CD4-positive, CD25-positive, alpha-beta regulatory T cell (primary cell): ENCODE data around the gene OSBP2. TPM values are rescaled to one million over a fixed set of nuclear protein-coding genes. Genes with fewer than 3 reads are reported as not detected.
A peak's percentile ranks its signal among the peaks of the same experiment; 100 is the strongest.

ENCODE experiments used
- ATAC-seq, 2 donors: fragments of 150-1000 bp; cut with Tn5 transposase; one replicate each; pipeline ENCODE4 v1.10.0; 2021; ENCODE audit warnings: low read depth in 2 of 2, moderate number of reproducible peaks in 2 of 2, moderate library complexity in 1 of 2
- DNase-seq, 3 donors: peaks; one replicate each; pipeline versions ENCODE4 v3.0.0 to v3.0.0-alpha.2; 2012 to 2022; ENCODE audit warnings: mixed read lengths in 1 of 3
- H3K27ac ChIP-seq: one replicate; pipeline ENCODE4 v1.7.0; 2013; ENCODE audit warnings: mild to moderate bottlenecking, low read length; ENCODE audit not compliant: insufficient read depth, poor library complexity, severe bottlenecking
- H3K27me3 ChIP-seq: one replicate; pipeline ENCODE4 v1.7.0; 2013; ENCODE audit warnings: low read length; ENCODE audit not compliant: control insufficient read depth, insufficient read depth
- H3K36me3 ChIP-seq: one replicate; pipeline ENCODE4 v1.7.0; 2013; ENCODE audit warnings: mild to moderate bottlenecking, low read length, moderate library complexity; ENCODE audit not compliant: control insufficient read depth, insufficient read depth
- H3K4me1 ChIP-seq: 2 replicates; pipeline ENCODE4 v1.7.0; 2013; ENCODE audit warnings: mild to moderate bottlenecking, low read length; ENCODE audit not compliant: insufficient read depth, control insufficient read depth, poor library complexity, severe bottlenecking
- H3K4me3 ChIP-seq: one replicate; pipeline ENCODE4 v1.7.0; 2013; ENCODE audit warnings: low read depth, mild to moderate bottlenecking, low read length, moderate library complexity
- H3K9me3 ChIP-seq, 2 experiments: 1 replicate in 1 of 2; 2 replicates in 1 of 2; pipeline ENCODE4 v1.7.0; 2013; ENCODE audit warnings: low read length in 2 of 2, mild to moderate bottlenecking in 1 of 2, moderate library complexity in 1 of 2; ENCODE audit not compliant: control insufficient read depth in 2 of 2
- H3K27ac Mint-ChIP-seq, 3 donors: one replicate each; pipeline ENCODE4 v1.8.0; 2020 to 2022; ENCODE audit warnings: mild to moderate bottlenecking in 3 of 3, mixed read lengths in 3 of 3, moderate library complexity in 2 of 3
- H3K27me3 Mint-ChIP-seq: one replicate; pipeline ENCODE4 v1.8.0; 2022; ENCODE audit warnings: mild to moderate bottlenecking, mixed read lengths
- H3K36me3 Mint-ChIP-seq: one replicate; pipeline ENCODE4 v1.8.0; 2020; ENCODE audit warnings: mixed read lengths
- H3K4me1 Mint-ChIP-seq, 4 donors: one replicate each; pipeline ENCODE4 v1.8.0; 2020 to 2022; ENCODE audit warnings: mixed read lengths in 4 of 4, mild to moderate bottlenecking in 1 of 4
- H3K4me3 Mint-ChIP-seq, 4 donors: one replicate each; pipeline ENCODE4 v1.8.0; 2020 to 2022; ENCODE audit warnings: mild to moderate bottlenecking in 4 of 4, mixed read lengths in 4 of 4, moderate library complexity in 3 of 4
- H3K9me3 Mint-ChIP-seq, 7 donors: one replicate each; pipeline ENCODE4 v1.8.0; 2020 to 2022; ENCODE audit warnings: mixed read lengths in 7 of 7, mild to moderate bottlenecking in 3 of 7, moderate library complexity in 2 of 7
- polyA plus RNA-seq, 4 donors: library from polyadenylated mRNA; unstranded; fragments of 300-500 nt; fragmentation: Illumina TruSeq; gene quantifications; one replicate each; pipeline ENCODE4 v1.2.3, GENCODE V29; 2021
- total RNA-seq: library from RNA; stranded (reverse); gene quantifications from one replicate; pipeline ENCODE4 v1.2.3, GENCODE V29; 2022

OSBP2 gene
- total and polyA plus RNA-seq, 5 donors from 2014 or later = 0.86 to 9.9 (median 1.7) TPM

- Histone ChIP-seq H3K36me3 (no peaks in the 10 kb centered on the region), H3K27ac (no peak overlapping the region), H3K9me3 (no peaks in the 10 kb centered on the region), H3K27me3 (no peaks in the 10 kb centered on the region), H3K4me1 (no peaks in the 10 kb centered on the region), H3K4me3 (no peak overlapping the region)
- DNase-seq (no peak), ATAC-seq (no peak)
- Mint-ChIP-seq H3K36me3 (no peaks in the 10 kb centered on the region), H3K4me1 (no peaks in the 10 kb centered on the region), H3K4me3 (no peak overlapping the region), H3K9me3 (no peaks in the 10 kb centered on the region), H3K27me3 (peaks cover 4% of the 10 kb centered on the region), H3K27ac (no peak overlapping the region)
Measured at GRCh38 chr22:30813936-30814335, 119.3 kb downstream of the OSBP2 start.

GRCh38 chr22:30816413-30816812 is 121.7 kb downstream of the OSBP2 start:
- no peak overlapping the region for H3K4me3 ChIP-seq
- H3K9me3 Mint-ChIP-seq = no peaks in the 10 kb centered on the region
- H3K9me3 ChIP-seq = no peaks in the 10 kb centered on the region
- no peaks in the 10 kb centered on the region for H3K4me1 ChIP-seq
- ATAC-seq = no peak
- peaks cover 15% of the 10 kb centered on the region for H3K27me3 Mint-ChIP-seq
- H3K36me3 ChIP-seq = no peaks in the 10 kb centered on the region
- no peak overlapping the region for H3K4me3 Mint-ChIP-seq
- peaks cover 6% of the 10 kb centered on the region for H3K27me3 ChIP-seq
- no peak for DNase-seq
- H3K36me3 Mint-ChIP-seq = no peaks in the 10 kb centered on the region
- peaks cover 0 to 6% (median 2%) of the 10 kb centered on the region in 4 donors for H3K4me1 Mint-ChIP-seq
- H3K27ac ChIP-seq = no peak overlapping the region
- H3K27ac Mint-ChIP-seq = no peak overlapping the region

GRCh38 chr22:30821381-30821780 is 126.7 kb downstream of the OSBP2 start:
- Mint-ChIP-seq H3K27ac (no peak overlapping the region), H3K4me1 (peaks cover 0 to 9% (median 4%) of the 10 kb centered on the region in 4 donors), H3K9me3 (peaks cover 0 to 3% (median 0%) of the 10 kb centered on the region in 7 donors), H3K27me3 (peaks cover 42% of the 10 kb centered on the region), H3K4me3 (peak overlapping the region in 2 of 4 donors; percentile 35 to 39), H3K36me3 (no peaks in the 10 kb centered on the region)
- DNase-seq (no peak), ATAC-seq (no peak)
- peaks cover 10% of the 10 kb centered on the region for H3K4me1 ChIP-seq
- H3K9me3 ChIP-seq = no peaks in the 10 kb centered on the region
- peaks cover 14% of the 10 kb centered on the region for H3K27me3 ChIP-seq
- H3K4me3 ChIP-seq = no peak overlapping the region
- no peak overlapping the region for H3K27ac ChIP-seq
- no peaks in the 10 kb centered on the region for H3K36me3 ChIP-seq

- H3K4me1 Mint-ChIP-seq = peaks cover 0 to 9% (median 4%) of the 10 kb centered on the region in 4 donors
- no peaks in the 10 kb centered on the region for H3K36me3 Mint-ChIP-seq
- H3K9me3 Mint-ChIP-seq = peaks cover 0 to 3% (median 0%) of the 10 kb centered on the region in 7 donors
- no peak overlapping the region for H3K4me3 Mint-ChIP-seq
- Histone ChIP-seq H3K9me3 (no peaks in the 10 kb centered on the region), H3K4me1 (peaks cover 10% of the 10 kb centered on the region), H3K27ac (no peak overlapping the region), H3K36me3 (no peaks in the 10 kb centered on the region), H3K27me3 (peaks cover 14% of the 10 kb centered on the region), H3K4me3 (no peak overlapping the region)
- no peak for ATAC-seq
- H3K27ac Mint-ChIP-seq = no peak overlapping the region
- peaks cover 42% of the 10 kb centered on the region for H3K27me3 Mint-ChIP-seq
- DNase-seq = no peak
Measured at GRCh38 chr22:30821863-30822215, 127.2 kb downstream of the OSBP2 start.

GRCh38 chr22:30822216-30823014 is 127.7 kb downstream of the OSBP2 start:
- Mint-ChIP-seq H3K4me1 (peaks cover 0 to 9% (median 4%) of the 10 kb centered on the region in 4 donors), H3K36me3 (no peaks in the 10 kb centered on the region), H3K27ac (no peak overlapping the region), H3K27me3 (peaks cover 42% of the 10 kb centered on the region), H3K9me3 (peaks cover 0 to 3% (median 0%) of the 10 kb centered on the region in 7 donors), H3K4me3 (no peak overlapping the region)
- H3K36me3 ChIP-seq = no peaks in the 10 kb centered on the region
- peaks cover 14% of the 10 kb centered on the region for H3K27me3 ChIP-seq
- peaks cover 10% of the 10 kb centered on the region for H3K4me1 ChIP-seq
- no peak for DNase-seq
- ATAC-seq = peak in 1 of 2 donors; percentile 6
- no peak overlapping the region for H3K27ac ChIP-seq
- H3K4me3 ChIP-seq = no peak overlapping the region
- no peaks in the 10 kb centered on the region for H3K9me3 ChIP-seq

- no peaks in the 10 kb centered on the region for H3K36me3 ChIP-seq
- no peak for DNase-seq
- Mint-ChIP-seq H3K36me3 (no peaks in the 10 kb centered on the region), H3K4me3 (peak overlapping the region in 1 of 4 donors; percentile 29), H3K27me3 (peaks cover 42% of the 10 kb centered on the region), H3K4me1 (peaks cover 0 to 9% (median 4%) of the 10 kb centered on the region in 4 donors), H3K27ac (no peak overlapping the region), H3K9me3 (peaks cover 0 to 3% (median 0%) of the 10 kb centered on the region in 7 donors)
- peaks cover 16% of the 10 kb centered on the region for H3K27me3 ChIP-seq
- peaks cover 10% of the 10 kb centered on the region for H3K4me1 ChIP-seq
- ATAC-seq = no peak
- no peaks in the 10 kb centered on the region for H3K9me3 ChIP-seq
- H3K4me3 ChIP-seq = no peak overlapping the region
- H3K27ac ChIP-seq = no peak overlapping the region
Measured at GRCh38 chr22:30823015-30823370, 128.3 kb downstream of the OSBP2 start.

GRCh38 chr22:30824096-30824495 is 129.4 kb downstream of the OSBP2 start:
- H3K4me3 Mint-ChIP-seq = no peak overlapping the region
- peaks cover 0 to 6% (median 0%) of the 10 kb centered on the region in 7 donors for H3K9me3 Mint-ChIP-seq
- no peaks in the 10 kb centered on the region for H3K36me3 Mint-ChIP-seq
- Histone ChIP-seq H3K4me1 (peaks cover 10% of the 10 kb centered on the region), H3K9me3 (no peaks in the 10 kb centered on the region), H3K36me3 (no peaks in the 10 kb centered on the region), H3K4me3 (no peak overlapping the region), H3K27ac (no peak overlapping the region), H3K27me3 (peaks cover 16% of the 10 kb centered on the region)
- ATAC-seq (no peak), DNase-seq (no peak)
- H3K27ac Mint-ChIP-seq = no peak overlapping the region
- H3K4me1 Mint-ChIP-seq = peaks cover 0 to 9% (median 4%) of the 10 kb centered on the region in 4 donors
- peaks cover 38% of the 10 kb centered on the region for H3K27me3 Mint-ChIP-seq

- Histone ChIP-seq H3K27me3 (peaks cover 16% of the 10 kb centered on the region), H3K4me1 (peaks cover 10% of the 10 kb centered on the region), H3K27ac (no peak overlapping the region), H3K9me3 (no peaks in the 10 kb centered on the region), H3K4me3 (no peak overlapping the region), H3K36me3 (no peaks in the 10 kb centered on the region)
- Mint-ChIP-seq H3K4me1 (peaks cover 0 to 9% (median 4%) of the 10 kb centered on the region in 4 donors), H3K9me3 (peaks cover 0 to 6% (median 0%) of the 10 kb centered on the region in 7 donors), H3K27ac (no peak overlapping the region), H3K36me3 (no peaks in the 10 kb centered on the region), H3K27me3 (peaks cover 38% of the 10 kb centered on the region), H3K4me3 (no peak overlapping the region)
- ATAC-seq (no peak), DNase-seq (no peak)
Measured at GRCh38 chr22:30824711-30825110, 130.0 kb downstream of the OSBP2 start.
